GM18502 (cell line): ENCODE results near the gene DPP10.
"Not testable (repeated sequence)": the region's sequence is repeated elsewhere in the genome, so short reads cannot be mapped to it uniquely, and the experiment has no call there.

ENCODE experiments used
- ATAC-seq: cut with Tn5 transposase; IDR thresholded peaks from one replicate; pipeline ENCODE4 v1.9.1; 2021; ENCODE audit warnings: mild to moderate bottlenecking; ENCODE audit not compliant: unreplicated experiment, poor library complexity

The DPP10 gene

GRCh38 chr2:115083711-115084110 is 641.3 kb downstream of the DPP10 start:
- ATAC-seq: no peak

GRCh38 chr2:115084446-115084845 is 642.0 kb downstream of the DPP10 start:
- no peak for ATAC-seq

- not testable (repeated sequence) for ATAC-seq
Measured at GRCh38 chr2:115086051-115086620, 643.7 kb downstream of the DPP10 start.

GRCh38 chr2:115094441-115094840 is 652.0 kb downstream of the DPP10 start:
- ATAC-seq: no peak

- no peak for ATAC-seq
Measured at GRCh38 chr2:115105966-115106365, 663.5 kb downstream of the DPP10 start.

GRCh38 chr2:115115135-115115534 is 672.7 kb downstream of the DPP10 start:
- no peak for ATAC-seq

GRCh38 chr2:115118306-115118705 is 675.9 kb downstream of the DPP10 start:
- ATAC-seq: no peak

- no peak for ATAC-seq
Measured at GRCh38 chr2:115119086-115119485, 676.6 kb downstream of the DPP10 start.

GRCh38 chr2:115122701-115123100 is 680.3 kb downstream of the DPP10 start:
- no peak for ATAC-seq

GRCh38 chr2:115124817-115125216 is 682.4 kb downstream of the DPP10 start:
- no peak for ATAC-seq

GRCh38 chr2:115129536-115129935 is 687.1 kb downstream of the DPP10 start:
- no peak for ATAC-seq

- no peak for ATAC-seq
Measured at GRCh38 chr2:115160531-115161080, 718.2 kb downstream of the DPP10 start.

GRCh38 chr2:115161081-115161770 is 718.8 kb downstream of the DPP10 start:
- ATAC-seq: no peak

GRCh38 chr2:115161771-115162493 is 719.5 kb downstream of the DPP10 start:
- ATAC-seq: no peak

GRCh38 chr2:115162494-115163293 is 720.3 kb downstream of the DPP10 start:
- no peak for ATAC-seq

- no peak for ATAC-seq
Measured at GRCh38 chr2:115163572-115163971, 721.1 kb downstream of the DPP10 start.

GRCh38 chr2:115165529-115166109 is 723.2 kb downstream of the DPP10 start:
- ATAC-seq: no peak

GRCh38 chr2:115168457-115168856 is 726.0 kb downstream of the DPP10 start:
- ATAC-seq: no peak

GRCh38 chr2:115169814-115170213 is 727.4 kb downstream of the DPP10 start:
- ATAC-seq: no peak

GRCh38 chr2:115171751-115172150 is 729.3 kb downstream of the DPP10 start:
- no peak for ATAC-seq
